Measurements from ENCODE around the gene SHOC1.

- TF ChIP-seq, protein P1, sequence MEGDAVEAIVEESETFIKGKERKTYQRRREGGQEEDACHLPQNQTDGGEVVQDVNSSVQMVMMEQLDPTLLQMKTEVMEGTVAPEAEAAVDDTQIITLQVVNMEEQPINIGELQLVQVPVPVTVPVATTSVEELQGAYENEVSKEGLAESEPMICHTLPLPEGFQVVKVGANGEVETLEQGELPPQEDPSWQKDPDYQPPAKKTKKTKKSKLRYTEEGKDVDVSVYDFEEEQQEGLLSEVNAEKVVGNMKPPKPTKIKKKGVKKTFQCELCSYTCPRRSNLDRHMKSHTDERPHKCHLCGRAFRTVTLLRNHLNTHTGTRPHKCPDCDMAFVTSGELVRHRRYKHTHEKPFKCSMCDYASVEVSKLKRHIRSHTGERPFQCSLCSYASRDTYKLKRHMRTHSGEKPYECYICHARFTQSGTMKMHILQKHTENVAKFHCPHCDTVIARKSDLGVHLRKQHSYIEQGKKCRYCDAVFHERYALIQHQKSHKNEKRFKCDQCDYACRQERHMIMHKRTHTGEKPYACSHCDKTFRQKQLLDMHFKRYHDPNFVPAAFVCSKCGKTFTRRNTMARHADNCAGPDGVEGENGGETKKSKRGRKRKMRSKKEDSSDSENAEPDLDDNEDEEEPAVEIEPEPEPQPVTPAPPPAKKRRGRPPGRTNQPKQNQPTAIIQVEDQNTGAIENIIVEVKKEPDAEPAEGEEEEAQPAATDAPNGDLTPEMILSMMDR (IDR thresholded peaks at IDR 0.05 in 8 of 11, conservative IDR thresholded peaks at IDR 0.05 in 3 of 11), result no peak
- no peak for TF ChIP-seq POLR2A (IDR thresholded peaks at IDR 0.05)
Measured at GRCh38 chr9:111839387-111839786, 44.6 kb upstream of the SHOC1 start.

Measured in spleen (tissue), 7 donors.